Vagina (tissue), 2 donors: ENCODE measurements around the gene TPO.

Experiments
- POLR2A ChIP-seq, 2 donors: fragments of 450-650 bp; IDR thresholded peaks; one replicate each; pipeline ENCODE4 v1.6.1; 2017; ENCODE audit warnings: antibody characterized with exemption in 2 of 2, mild to moderate bottlenecking in 2 of 2, moderate library complexity in 2 of 2
- TF ChIP-seq, protein P1 (sequence below), 3 experiments: fragments of 450-650 bp in 2 of 3; fragments of 200-600 bp in 1 of 3; sonication (generic) in 1 of 3; IDR thresholded peaks; one replicate each; pipeline ENCODE4 v1.5.1; 2017 to 2019; ENCODE audit warnings: antibody characterized with exemption in 3 of 3, mild to moderate bottlenecking in 2 of 3, moderate library complexity in 2 of 3

DNA sequence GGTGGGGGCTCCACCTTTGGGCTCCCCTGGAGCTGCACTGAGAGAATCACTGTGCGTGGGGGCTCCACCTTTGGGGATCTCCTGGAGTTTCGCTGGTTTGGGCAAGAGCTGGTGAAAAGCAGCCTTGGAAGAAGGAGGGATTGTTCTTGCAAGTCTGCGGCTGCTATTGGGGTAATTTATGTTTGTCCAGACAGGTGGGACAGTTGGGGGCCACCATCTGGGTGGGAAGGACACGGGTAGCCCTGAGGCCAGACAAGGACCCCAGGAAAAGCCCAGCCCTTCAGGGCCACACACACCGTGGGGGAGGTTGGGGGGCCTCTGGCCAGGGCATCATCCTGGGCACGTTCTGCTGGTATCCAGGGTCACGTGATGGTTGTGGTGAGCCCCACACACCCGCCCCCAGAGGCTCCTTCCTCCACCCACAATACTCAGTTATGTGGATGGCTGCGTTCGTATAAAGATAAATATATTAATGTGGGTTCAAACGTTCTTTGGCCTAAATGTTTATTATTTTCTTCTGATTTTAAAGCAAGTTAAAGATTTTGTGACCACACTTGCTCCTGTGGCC lies 47.7 kb downstream of the TPO start:
- TF ChIP-seq, protein P1, sequence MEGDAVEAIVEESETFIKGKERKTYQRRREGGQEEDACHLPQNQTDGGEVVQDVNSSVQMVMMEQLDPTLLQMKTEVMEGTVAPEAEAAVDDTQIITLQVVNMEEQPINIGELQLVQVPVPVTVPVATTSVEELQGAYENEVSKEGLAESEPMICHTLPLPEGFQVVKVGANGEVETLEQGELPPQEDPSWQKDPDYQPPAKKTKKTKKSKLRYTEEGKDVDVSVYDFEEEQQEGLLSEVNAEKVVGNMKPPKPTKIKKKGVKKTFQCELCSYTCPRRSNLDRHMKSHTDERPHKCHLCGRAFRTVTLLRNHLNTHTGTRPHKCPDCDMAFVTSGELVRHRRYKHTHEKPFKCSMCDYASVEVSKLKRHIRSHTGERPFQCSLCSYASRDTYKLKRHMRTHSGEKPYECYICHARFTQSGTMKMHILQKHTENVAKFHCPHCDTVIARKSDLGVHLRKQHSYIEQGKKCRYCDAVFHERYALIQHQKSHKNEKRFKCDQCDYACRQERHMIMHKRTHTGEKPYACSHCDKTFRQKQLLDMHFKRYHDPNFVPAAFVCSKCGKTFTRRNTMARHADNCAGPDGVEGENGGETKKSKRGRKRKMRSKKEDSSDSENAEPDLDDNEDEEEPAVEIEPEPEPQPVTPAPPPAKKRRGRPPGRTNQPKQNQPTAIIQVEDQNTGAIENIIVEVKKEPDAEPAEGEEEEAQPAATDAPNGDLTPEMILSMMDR (IDR thresholded peaks at IDR 0.05), result no peak
- TF ChIP-seq POLR2A (IDR thresholded peaks at IDR 0.05), result no peak
